Stimulated activated CD8-positive, alpha-beta memory T cell treated with anti-CD3 and anti-CD28 coated beads, Interleukin-15, amount 100 ng/mL, for 4 hours (primary cell): ENCODE results near the gene FOXN3.

Source experiments
- DNase-seq, 2 donors: peaks; one replicate each; pipeline ENCODE4 v3.0.0-alpha.2; 2020; ENCODE audit warnings: low read depth in 2 of 2

FOXN3 gene

GRCh38 chr14:89249972-89250654 lies 166.9 kb downstream of the FOXN3 start:
- DNase-seq = no peak

- no peak for DNase-seq
Observed at GRCh38 chr14:89249065-89249695, 167.9 kb downstream of the FOXN3 start.

GRCh38 chr14:89248411-89249064 lies 168.5 kb downstream of the FOXN3 start:
- DNase-seq = no peak

GRCh38 chr14:89247457-89248122 lies 169.4 kb downstream of the FOXN3 start:
- DNase-seq = no peak

GRCh38 chr14:89246290-89246689 lies 170.7 kb downstream of the FOXN3 start:
- DNase-seq = no peak

GRCh38 chr14:89245802-89246201 lies 171.2 kb downstream of the FOXN3 start:
- DNase-seq = no peak

GRCh38 chr14:89244720-89245119 lies 172.3 kb downstream of the FOXN3 start:
- no peak for DNase-seq

GRCh38 chr14:89243741-89244140 lies 173.3 kb downstream of the FOXN3 start:
- DNase-seq = no peak

- DNase-seq = no peak
Observed at GRCh38 chr14:89243286-89243685, 173.7 kb downstream of the FOXN3 start.

- no peak for DNase-seq
Observed at GRCh38 chr14:89242652-89243279, 174.3 kb downstream of the FOXN3 start.

GRCh38 chr14:89241934-89242651 lies 174.9 kb downstream of the FOXN3 start:
- no peak for DNase-seq

GRCh38 chr14:89241257-89241656 lies 175.8 kb downstream of the FOXN3 start:
- DNase-seq = no peak

- DNase-seq = no peak
Observed at GRCh38 chr14:89240414-89240813, 176.6 kb downstream of the FOXN3 start.

GRCh38 chr14:89239023-89239422 lies 178.0 kb downstream of the FOXN3 start:
- DNase-seq = no peak

GRCh38 chr14:89237921-89238529 lies 179.0 kb downstream of the FOXN3 start:
- no peak for DNase-seq

GRCh38 chr14:89236851-89237250 lies 180.2 kb downstream of the FOXN3 start:
- no peak for DNase-seq

GRCh38 chr14:89233184-89233583 lies 183.8 kb downstream of the FOXN3 start:
- no peak for DNase-seq

GRCh38 chr14:89232265-89233070 lies 184.6 kb downstream of the FOXN3 start:
- DNase-seq = no peak

- no peak for DNase-seq
Observed at GRCh38 chr14:89231426-89232113, 185.5 kb downstream of the FOXN3 start.
